OCI-LY1 (cell line): Measurements from ENCODE around the gene CD3G.

Experiments used
- EZH2 ChIP-seq: fragments of 200-600 bp; sonication (generic), shearing (Covaris generic); IDR thresholded peaks from 2 replicates; pipeline ENCODE4 v1.8.0; 2017; ENCODE audit warnings: borderline replicate concordance, mixed run types, mild to moderate bottlenecking, antibody characterized with exemption, low read length, moderate library complexity, mixed read lengths
- TF ChIP-seq, protein P1 (sequence below): fragments of 200-600 bp; sonication (generic), shearing (Covaris generic); IDR thresholded peaks from 2 replicates; pipeline ENCODE4 v1.5.1; 2017; ENCODE audit warnings: mild to moderate bottlenecking, antibody characterized with exemption, low read length, moderate library complexity, mixed read lengths

GRCh38 chr11:118370774-118371173, 26.6 kb downstream of the CD3G start:
- TF ChIP-seq, protein P1, sequence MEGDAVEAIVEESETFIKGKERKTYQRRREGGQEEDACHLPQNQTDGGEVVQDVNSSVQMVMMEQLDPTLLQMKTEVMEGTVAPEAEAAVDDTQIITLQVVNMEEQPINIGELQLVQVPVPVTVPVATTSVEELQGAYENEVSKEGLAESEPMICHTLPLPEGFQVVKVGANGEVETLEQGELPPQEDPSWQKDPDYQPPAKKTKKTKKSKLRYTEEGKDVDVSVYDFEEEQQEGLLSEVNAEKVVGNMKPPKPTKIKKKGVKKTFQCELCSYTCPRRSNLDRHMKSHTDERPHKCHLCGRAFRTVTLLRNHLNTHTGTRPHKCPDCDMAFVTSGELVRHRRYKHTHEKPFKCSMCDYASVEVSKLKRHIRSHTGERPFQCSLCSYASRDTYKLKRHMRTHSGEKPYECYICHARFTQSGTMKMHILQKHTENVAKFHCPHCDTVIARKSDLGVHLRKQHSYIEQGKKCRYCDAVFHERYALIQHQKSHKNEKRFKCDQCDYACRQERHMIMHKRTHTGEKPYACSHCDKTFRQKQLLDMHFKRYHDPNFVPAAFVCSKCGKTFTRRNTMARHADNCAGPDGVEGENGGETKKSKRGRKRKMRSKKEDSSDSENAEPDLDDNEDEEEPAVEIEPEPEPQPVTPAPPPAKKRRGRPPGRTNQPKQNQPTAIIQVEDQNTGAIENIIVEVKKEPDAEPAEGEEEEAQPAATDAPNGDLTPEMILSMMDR, result no peak
- no peak for TF ChIP-seq EZH2
